Activated CD4-positive, alpha-beta memory T cell treated with anti-CD3 and anti-CD28 coated beads, Interleukin-2, amount 10 ng/mL, durations not matched to agents 7 days and 5 days (primary cell): ENCODE measurements around the gene VAPA. TPM values are rescaled to one million over a fixed set of nuclear protein-coding genes. Genes with fewer than 3 reads are reported as not detected.

Experiments
- CTCF ChIA-PET: fragments of 350-600 bp; sonication (Branson Sonifier 250); formaldehyde crosslinking; loops from one replicate; lab custom pipeline; 2021; ENCODE audit warnings: antibody characterized with exemption, inconsistent platforms; lab: Charles Lee
- POLR2A ChIA-PET: fragments of 350-600 bp; sonication (Branson Sonifier 250); formaldehyde crosslinking; loops from one replicate; lab custom pipeline; 2021; ENCODE audit warnings: antibody characterized with exemption; lab: Charles Lee
- DNase-seq: peaks from one replicate; pipeline ENCODE4 v3.0.0-alpha.2; 2020
- H3K27ac Mint-ChIP-seq: one replicate; pipeline ENCODE4 v1.8.0; 2021; ENCODE audit warnings: mild to moderate bottlenecking, mixed read lengths
- H3K27me3 Mint-ChIP-seq: one replicate; pipeline ENCODE4 v1.8.0; 2021; ENCODE audit warnings: mixed read lengths
- H3K36me3 Mint-ChIP-seq: one replicate; pipeline ENCODE4 v1.8.0; 2021; ENCODE audit warnings: low read depth, mixed read lengths
- H3K4me1 Mint-ChIP-seq: one replicate; pipeline ENCODE4 v1.8.0; 2021; ENCODE audit warnings: mixed read lengths
- H3K4me3 Mint-ChIP-seq: one replicate; pipeline ENCODE4 v1.8.0; 2021; ENCODE audit warnings: mild to moderate bottlenecking, mixed read lengths
- H3K9me3 Mint-ChIP-seq: one replicate; pipeline ENCODE4 v1.8.0; 2021; ENCODE audit warnings: mixed read lengths
- total RNA-seq, 2 experiments: library from RNA; stranded (reverse); gene quantifications; one replicate each; pipeline ENCODE4 v1.2.3, GENCODE V29; 2021

VAPA gene
- total RNA-seq, 2 experiments from 2014 or later = 132 to 142 TPM

DNA sequence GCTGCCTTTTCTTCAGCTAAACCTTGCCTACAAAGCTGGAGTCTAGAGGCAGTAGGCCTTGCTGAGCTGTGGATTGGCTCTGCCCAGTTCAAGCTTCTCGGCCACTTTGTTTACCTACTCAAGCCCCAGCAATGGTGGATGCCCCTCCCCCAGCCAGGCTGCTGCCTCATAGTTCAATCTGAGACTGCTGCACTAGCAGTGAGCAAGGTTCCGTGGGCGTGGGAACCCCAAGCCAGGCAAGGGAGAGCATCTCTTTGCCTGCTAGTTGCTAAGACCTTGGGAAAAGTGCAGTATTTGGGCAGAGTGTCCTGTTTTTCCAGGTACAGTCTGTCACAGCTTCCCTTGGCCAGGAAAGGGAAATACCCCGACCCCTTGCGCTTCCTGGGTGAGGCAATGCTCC, 68.9 kb downstream of the VAPA start:
- CTCF ChIA-PET = no interaction called here
- H3K4me1 Mint-ChIP-seq = no peaks in the 10 kb centered on the region
- no peaks in the 10 kb centered on the region for H3K36me3 Mint-ChIP-seq
- DNase-seq = no peak
- POLR2A ChIA-PET = no interaction called here
- peaks cover 26% of the 10 kb centered on the region for H3K27me3 Mint-ChIP-seq
- no peak overlapping the region for H3K4me3 Mint-ChIP-seq
- H3K9me3 Mint-ChIP-seq = no peaks in the 10 kb centered on the region
- no peak overlapping the region for H3K27ac Mint-ChIP-seq

DNA sequence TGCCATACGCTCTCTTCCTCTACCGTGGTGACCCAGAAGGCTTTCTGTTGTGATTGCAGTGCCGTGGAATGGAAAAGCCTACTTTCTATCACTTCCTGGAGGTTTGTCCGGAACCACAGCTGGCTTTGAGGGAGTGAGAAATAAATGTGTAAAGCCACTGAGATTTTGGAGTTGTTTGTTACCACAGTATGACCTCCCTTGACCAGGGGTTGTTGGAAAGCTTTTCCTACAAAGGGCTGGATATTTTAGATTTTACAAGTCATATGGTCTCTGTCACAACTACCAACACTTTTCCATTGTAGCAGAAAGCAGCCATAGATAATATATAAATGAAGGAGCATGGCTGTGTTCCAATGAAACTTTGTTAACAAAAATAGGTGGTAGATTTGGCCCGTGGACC, 70.3 kb downstream of the VAPA start:
- DNase-seq = no peak

DNA sequence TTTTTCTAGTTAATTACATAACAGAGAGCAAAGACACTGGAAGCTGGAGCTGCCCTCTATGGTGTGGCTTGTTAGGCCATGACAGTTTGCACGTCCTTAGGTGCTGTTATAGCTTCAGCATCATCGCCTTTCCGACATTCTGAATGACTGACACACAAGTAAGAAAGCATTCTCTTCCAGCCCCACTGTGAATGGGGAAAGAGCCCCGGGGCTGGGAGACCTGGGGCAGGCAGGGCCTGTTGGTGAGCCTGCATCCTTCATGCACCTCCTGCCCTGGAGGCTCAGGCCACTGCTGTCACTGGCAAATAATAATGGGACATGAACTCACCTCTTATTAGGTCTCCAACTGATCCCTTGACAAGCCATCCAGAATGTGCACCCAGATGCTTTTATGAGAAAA, 71.8 kb downstream of the VAPA start:
- H3K9me3 Mint-ChIP-seq = no peaks in the 10 kb centered on the region
- DNase-seq = no peak
- H3K36me3 Mint-ChIP-seq = no peaks in the 10 kb centered on the region
- H3K4me1 Mint-ChIP-seq = no peaks in the 10 kb centered on the region
- ChIA-PET CTCF (no interaction called here), POLR2A (no interaction called here)
- H3K27me3 Mint-ChIP-seq = peaks cover 7% of the 10 kb centered on the region
- no peak overlapping the region for H3K4me3 Mint-ChIP-seq
- no peak overlapping the region for H3K27ac Mint-ChIP-seq

More for the DNA sequence above, 70.3 kb downstream of the VAPA start:
- Mint-ChIP-seq H3K9me3 (no peaks in the 10 kb centered on the region), H3K36me3 (no peaks in the 10 kb centered on the region), H3K4me1 (no peaks in the 10 kb centered on the region), H3K27me3 (peaks cover 19% of the 10 kb centered on the region), H3K4me3 (no peak overlapping the region), H3K27ac (no peak overlapping the region)
- CTCF ChIA-PET = no interaction called here
- POLR2A ChIA-PET = no interaction called here

DNA sequence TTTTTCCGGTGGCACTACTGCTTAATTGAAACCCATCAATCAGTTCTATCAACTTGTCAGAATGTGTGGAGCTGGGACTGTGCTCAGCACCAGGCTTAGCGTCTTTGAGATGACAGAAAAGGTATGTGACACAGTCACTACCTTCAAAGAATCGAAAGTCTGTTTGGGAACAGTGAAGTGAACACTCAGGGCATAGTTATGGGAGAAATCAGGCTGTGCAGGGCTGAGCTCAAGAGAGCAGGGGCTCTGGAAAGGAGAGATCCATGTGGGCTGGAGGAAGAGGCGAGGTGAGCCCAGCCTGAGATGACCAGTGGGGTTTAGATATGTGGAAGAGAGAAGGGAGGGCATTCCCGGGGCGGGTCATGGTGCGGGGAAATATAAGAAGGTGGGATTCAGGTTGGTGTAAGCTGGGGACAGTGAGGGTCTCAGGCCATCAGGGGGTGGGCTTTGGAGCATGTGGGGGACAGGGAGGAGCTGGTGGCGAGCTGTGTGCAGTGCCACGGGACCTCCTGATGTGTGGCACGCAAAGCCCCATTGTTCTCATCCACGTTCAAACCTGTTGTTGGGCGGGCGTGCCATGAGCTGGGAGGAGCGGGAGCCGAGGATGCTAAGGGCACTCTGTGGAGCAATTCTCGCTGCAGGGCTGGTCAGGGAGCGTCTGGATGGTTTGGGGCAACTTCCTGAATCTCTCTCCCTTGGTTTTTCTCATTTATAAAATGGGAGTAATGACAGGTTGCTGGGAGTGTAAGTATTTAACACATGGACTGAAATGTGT, 72.5 kb downstream of the VAPA start:
- no peak for DNase-seq
- Mint-ChIP-seq H3K4me1 (no peaks in the 10 kb centered on the region), H3K4me3 (no peak overlapping the region), H3K27ac (no peak overlapping the region), H3K27me3 (peaks cover under 1% of the 10 kb centered on the region), H3K9me3 (no peaks in the 10 kb centered on the region), H3K36me3 (no peaks in the 10 kb centered on the region)
- ChIA-PET POLR2A (no interaction called here), CTCF (no interaction called here)

DNA sequence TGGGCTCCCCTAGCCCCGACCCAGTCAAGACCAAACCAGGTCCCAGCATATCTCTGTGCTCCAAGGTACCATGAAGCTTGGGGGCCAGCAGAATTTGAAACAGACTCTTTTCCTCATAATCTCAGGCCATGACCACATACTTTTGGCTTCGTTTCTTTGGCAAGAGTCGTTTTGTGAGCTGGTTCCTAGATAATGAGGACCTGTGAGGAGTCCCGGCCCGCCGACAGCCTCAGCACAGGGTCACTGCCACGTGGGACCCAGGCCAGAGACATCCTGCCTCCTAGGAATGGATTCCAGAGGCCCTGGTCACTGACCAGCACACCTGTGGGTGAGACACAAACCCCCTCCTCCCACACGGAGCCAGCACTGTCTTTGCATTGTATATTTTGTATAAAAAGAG, 73.5 kb downstream of the VAPA start:
- DNase-seq = no peak
- ChIA-PET POLR2A (no interaction called here), CTCF (no interaction called here)
- Mint-ChIP-seq H3K4me1 (no peaks in the 10 kb centered on the region), H3K36me3 (no peaks in the 10 kb centered on the region), H3K4me3 (no peak overlapping the region), H3K27ac (no peak overlapping the region), H3K27me3 (no peaks in the 10 kb centered on the region), H3K9me3 (no peaks in the 10 kb centered on the region)

DNA sequence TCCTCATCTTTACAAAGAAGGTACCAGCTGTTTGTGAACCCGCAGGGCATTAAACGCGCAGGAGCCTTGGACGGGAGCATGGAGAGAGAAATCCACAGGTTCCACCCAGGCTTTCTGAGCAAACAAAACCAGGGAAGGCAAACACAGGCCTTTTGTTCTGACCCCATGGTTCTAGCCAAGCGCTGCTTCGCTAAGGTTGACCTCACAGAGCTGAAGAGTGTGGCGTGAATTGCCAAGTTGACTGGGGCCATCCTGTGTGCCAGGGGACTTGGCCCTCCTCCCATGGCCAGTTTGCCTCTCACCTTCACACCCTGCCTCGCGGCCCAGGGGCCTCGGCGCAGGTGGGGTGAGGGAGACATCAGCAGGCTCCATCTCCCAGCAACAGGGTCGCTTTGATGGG, 74.1 kb downstream of the VAPA start:
- ChIA-PET CTCF (no interaction called here), POLR2A (no interaction called here)
- Mint-ChIP-seq H3K36me3 (no peaks in the 10 kb centered on the region), H3K4me1 (no peaks in the 10 kb centered on the region), H3K4me3 (no peak overlapping the region), H3K27me3 (no peaks in the 10 kb centered on the region), H3K27ac (no peak overlapping the region), H3K9me3 (no peaks in the 10 kb centered on the region)
- no peak for DNase-seq

DNA sequence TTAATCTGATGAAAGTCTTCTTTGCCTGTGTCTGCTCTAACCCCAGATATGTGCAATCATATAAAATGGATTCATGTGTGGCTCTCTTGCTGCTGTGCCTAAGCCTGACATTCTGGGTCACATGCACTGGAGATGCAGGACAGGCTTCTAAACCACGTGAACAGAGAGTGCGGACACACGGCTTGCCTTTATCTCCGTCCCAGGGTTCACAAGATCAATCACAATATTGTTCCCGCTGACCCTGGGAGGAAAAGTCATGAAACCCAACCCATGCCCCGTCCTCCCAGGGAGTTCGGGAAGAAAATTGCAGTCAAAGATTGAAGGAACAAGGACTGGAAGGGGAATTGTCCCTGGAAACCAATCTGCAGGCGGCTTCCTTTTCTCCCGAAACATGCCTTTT, 74.8 kb downstream of the VAPA start:
- POLR2A ChIA-PET = no interaction called here
- Mint-ChIP-seq H3K27me3 (no peaks in the 10 kb centered on the region), H3K36me3 (no peaks in the 10 kb centered on the region), H3K9me3 (no peaks in the 10 kb centered on the region), H3K4me1 (no peaks in the 10 kb centered on the region), H3K4me3 (no peak overlapping the region), H3K27ac (no peak overlapping the region)
- no peak for DNase-seq
- CTCF ChIA-PET = no interaction called here

DNA sequence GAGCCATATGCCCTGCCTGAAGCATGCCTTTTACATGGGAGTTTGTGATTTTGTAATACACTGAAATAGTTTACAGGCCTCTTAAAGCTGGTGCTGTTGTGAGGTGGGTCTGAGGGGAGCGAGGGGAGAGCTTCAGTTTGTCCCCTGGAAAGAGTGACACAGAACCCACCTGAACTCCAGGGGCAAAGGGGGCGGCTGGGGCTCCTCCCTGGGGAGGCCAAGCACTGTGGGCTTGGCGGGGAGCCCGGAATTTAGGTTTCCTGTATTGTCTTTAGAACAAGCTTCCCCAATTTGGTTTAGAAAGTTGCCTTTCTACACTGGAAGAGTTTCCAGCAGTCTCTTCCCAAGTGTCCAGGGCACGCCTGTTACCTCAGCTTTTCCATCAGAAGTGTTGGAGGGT, 75.7 kb downstream of the VAPA start:
- H3K9me3 Mint-ChIP-seq = no peaks in the 10 kb centered on the region
- no peaks in the 10 kb centered on the region for H3K27me3 Mint-ChIP-seq
- DNase-seq = no peak
- no peaks in the 10 kb centered on the region for H3K4me1 Mint-ChIP-seq
- ChIA-PET POLR2A (no interaction called here), CTCF (interaction anchor here (1.0 kb wide), 1 partner anchor 16 kb away, joined by 4 read pairs; no protein-coding TSS in a partner anchor)
- no peaks in the 10 kb centered on the region for H3K36me3 Mint-ChIP-seq
- no peak overlapping the region for H3K4me3 Mint-ChIP-seq
- no peak overlapping the region for H3K27ac Mint-ChIP-seq

DNA sequence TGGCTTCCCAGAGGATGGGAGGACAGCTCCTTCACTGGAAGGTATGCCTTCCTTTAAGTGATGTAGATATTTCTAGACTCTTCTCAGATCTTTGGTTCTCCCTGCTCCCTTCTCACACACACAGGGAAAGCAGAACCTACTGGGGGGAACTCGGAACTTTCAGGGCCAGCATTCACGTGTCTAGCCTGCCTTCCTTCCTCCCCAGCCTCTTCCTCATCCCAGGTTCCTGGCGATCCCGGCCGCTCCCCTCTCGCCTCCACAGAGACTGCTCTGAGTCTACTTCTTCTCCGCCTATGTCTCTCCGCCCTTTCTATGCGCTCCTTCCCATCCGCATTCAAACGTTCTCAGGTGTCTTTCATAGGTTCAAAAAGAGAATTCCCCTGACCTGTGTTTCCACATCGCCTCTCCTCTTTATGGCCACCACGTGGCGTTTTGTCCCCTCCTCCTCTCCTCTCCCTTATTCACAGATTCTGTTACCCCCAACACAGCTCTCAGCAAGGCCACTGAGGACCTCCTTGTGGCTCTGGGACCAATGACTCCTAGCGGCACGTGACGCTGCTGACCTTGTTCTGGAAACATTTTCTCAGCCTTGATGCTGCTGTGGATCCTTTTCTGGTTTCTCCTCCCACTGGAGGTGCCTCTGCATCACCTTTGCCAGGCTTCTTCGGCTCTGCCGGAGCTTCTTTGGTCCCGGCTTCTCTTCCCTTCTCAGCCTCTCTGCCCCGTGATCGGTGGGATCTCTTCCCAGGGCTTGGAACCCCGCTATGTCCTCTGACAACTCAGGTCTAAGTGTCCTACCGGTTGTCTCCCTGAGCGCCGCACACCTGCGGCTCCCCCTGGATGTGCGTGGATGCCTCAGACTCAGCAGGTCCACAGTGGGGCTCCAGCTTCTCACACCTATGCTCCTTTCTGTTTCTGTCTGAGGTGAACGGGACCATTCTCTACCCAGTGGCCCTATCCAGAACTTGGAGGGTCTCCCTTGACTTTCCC, 77.5 kb downstream of the VAPA start:
- Mint-ChIP-seq H3K36me3 (no peaks in the 10 kb centered on the region), H3K9me3 (no peaks in the 10 kb centered on the region), H3K4me3 (no peak overlapping the region), H3K4me1 (no peaks in the 10 kb centered on the region), H3K27me3 (no peaks in the 10 kb centered on the region), H3K27ac (no peak overlapping the region)
- POLR2A ChIA-PET = no interaction called here
- DNase-seq = no peak
- CTCF ChIA-PET = no interaction called here

DNA sequence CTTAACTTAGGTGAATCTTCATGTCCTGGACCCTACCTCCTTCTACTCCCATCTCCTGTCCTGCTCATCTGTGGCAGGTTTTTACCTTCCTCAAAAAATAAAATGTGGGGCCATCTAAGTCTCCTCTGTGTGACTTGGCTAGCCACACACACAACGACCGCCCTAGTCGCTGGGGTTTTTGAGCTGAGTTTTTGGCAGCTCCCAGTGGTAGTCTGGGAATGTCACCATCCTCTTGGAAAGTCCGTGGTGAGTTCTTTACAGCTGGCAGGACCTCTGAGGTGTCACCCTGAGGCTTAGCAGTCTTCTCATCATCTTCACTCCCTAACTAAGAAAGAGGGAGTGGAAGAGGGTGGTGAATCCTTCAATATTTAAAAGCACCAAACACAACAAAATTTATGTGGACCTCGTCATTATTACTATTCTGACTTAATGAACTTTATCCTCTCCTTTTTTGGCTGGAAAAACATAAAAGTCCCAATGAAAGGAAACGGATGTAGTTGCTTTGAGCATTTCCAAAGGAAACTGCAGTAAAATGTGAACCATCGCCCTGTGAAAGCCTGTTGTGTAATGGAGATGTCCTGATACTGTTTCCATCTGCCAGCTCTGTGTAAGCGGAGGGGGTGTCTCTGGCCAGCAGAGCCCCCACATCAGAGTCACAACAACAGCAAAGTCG, 78.6 kb downstream of the VAPA start:
- Mint-ChIP-seq H3K27me3 (no peaks in the 10 kb centered on the region), H3K9me3 (peaks cover 5% of the 10 kb centered on the region), H3K4me1 (no peaks in the 10 kb centered on the region), H3K4me3 (no peak overlapping the region), H3K36me3 (no peaks in the 10 kb centered on the region), H3K27ac (no peak overlapping the region)
- ChIA-PET CTCF (no interaction called here), POLR2A (no interaction called here)
- no peak for DNase-seq

DNA sequence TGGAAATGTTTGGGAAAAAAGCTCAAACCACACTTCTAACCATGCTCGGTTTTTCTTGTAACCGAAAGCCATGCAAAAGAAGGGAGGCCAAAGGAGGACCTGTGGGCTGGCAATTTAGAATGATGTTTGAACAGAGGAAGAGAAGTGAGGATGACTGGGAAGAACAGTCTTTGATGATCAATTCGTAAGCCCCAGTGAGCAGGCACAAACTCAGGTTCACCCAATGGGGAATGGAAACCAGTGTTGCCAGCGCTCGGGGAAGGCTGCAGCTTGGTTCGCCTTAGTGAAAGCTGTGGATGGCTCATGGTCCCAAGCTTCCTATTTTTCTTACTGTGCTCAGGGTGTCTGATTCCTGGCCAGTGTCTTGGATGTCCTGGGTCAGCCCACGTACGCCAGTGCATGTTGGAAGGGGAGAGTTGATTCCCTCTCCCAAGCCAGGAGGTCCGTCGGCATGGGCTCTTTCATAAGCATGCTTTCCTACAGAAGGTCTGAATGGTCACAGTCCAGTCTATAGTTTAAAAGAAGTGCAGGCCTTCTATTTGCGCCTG, 79.2 kb downstream of the VAPA start:
- H3K27me3 Mint-ChIP-seq = peaks cover under 1% of the 10 kb centered on the region
- no peak for DNase-seq
- H3K9me3 Mint-ChIP-seq = peaks cover 9% of the 10 kb centered on the region
- no peaks in the 10 kb centered on the region for H3K36me3 Mint-ChIP-seq
- CTCF ChIA-PET = no interaction called here
- no peak overlapping the region for H3K27ac Mint-ChIP-seq
- POLR2A ChIA-PET = no interaction called here
- H3K4me3 Mint-ChIP-seq = no peak overlapping the region
- no peaks in the 10 kb centered on the region for H3K4me1 Mint-ChIP-seq

DNA sequence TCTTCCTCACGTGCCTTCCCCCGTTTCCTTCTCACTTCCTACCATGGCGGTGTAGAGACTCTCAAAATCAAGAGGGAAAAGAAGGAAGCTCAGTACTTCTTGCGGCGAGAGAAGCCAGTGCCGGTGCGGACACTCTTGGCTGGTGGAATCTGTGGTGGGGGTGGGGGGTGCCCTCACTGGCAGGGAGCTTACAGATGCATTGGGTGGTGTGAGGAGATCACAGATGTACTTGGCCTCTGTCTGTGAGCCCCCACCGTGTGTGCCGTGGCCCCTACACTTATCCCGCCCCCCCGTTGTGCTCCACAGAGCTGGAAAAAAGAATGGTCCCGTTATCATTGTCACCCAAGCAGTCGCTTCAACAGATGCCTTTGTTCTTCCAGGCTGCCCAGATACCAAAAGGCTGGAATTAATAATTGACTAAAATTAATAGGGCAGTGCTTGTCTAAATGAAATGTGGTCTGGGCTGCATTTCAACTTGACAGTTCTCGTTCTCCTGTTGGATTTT, 79.8 kb downstream of the VAPA start:
- ChIA-PET CTCF (no interaction called here), POLR2A (no interaction called here)
- Mint-ChIP-seq H3K4me3 (no peak overlapping the region), H3K36me3 (peaks cover 3% of the 10 kb centered on the region), H3K27me3 (peaks cover 4% of the 10 kb centered on the region), H3K27ac (no peak overlapping the region), H3K9me3 (peaks cover 13% of the 10 kb centered on the region), H3K4me1 (no peaks in the 10 kb centered on the region)
- DNase-seq = no peak
